HCT116 (cell line): ENCODE measurements around the gene SLC12A7. TPM values are rescaled to one million over a fixed set of nuclear protein-coding genes. Genes with fewer than 3 reads are reported as not detected.

ENCODE experiments used
- ATAC-seq: fragments of 200-7000 bp; cut with Tn5 transposase; 2 replicates; pipeline ENCODE4 v1.9.1; 2020; ENCODE audit warnings: mild to moderate bottlenecking, moderate library complexity
- BruUV-seq: library from RNA; stranded (reverse); fragments of 400-500 nt; replicated peaks from 2 replicates; lab custom pipeline; 2021; lab: Mats Ljungman, UMichigan
- CTCF ChIA-PET: fragments of 300-600 bp; sonication (Branson Sonifier 250); formaldehyde crosslinking; loops from one replicate; lab custom pipeline; 2021; ENCODE audit warnings: antibody characterized with exemption; lab: Charles Lee
- POLR2A ChIA-PET: fragments of 300-600, 350-600 bp; sonication (Branson Sonifier 250); formaldehyde crosslinking; loops from one replicate; lab custom pipeline; 2021; ENCODE audit warnings: antibody characterized with exemption; lab: Charles Lee
- RAD21 ChIA-PET, 2 experiments: fragments of 300-600 bp; sonication (Branson Sonifier 250); formaldehyde crosslinking; loops; one replicate each; lab custom pipeline; 2023; ENCODE audit warnings: low total read pairs in 2 of 2; ENCODE audit not compliant: uncharacterized antibody in 2 of 2, unreplicated experiment in 2 of 2, low non-redundant PET in 1 of 2; lab: Charles Lee
- DNase-seq: peaks from one replicate; pipeline ENCODE4 v3.0.0-alpha.2; 2010; ENCODE audit warnings: low read depth, low spot score
- H2AFZ ChIP-seq: fragments of 200-600 bp; shearing (Covaris generic), sonication (generic); 2 replicates; pipeline ENCODE4 v1.6.1; 2017; ENCODE audit warnings: low read depth, mixed run types, mixed read lengths, antibody characterized with exemption, low read length; ENCODE audit not compliant: poor library complexity, severe bottlenecking
- H3K27ac ChIP-seq: 2 replicates; pipeline ENCODE4 v1.5.1; 2012; ENCODE audit warnings: low read depth, low read length
- H3K27me3 ChIP-seq: fragments of 200-600 bp; sonication (generic); 2 replicates; pipeline ENCODE4 v1.6.1; 2016; ENCODE audit warnings: mixed run types, low read length, mixed read lengths; ENCODE audit not compliant: insufficient read depth
- H3K36me3 ChIP-seq, 2 experiments: fragments of 200-500 bp in 1 of 2; fragments of 200-600 bp in 1 of 2; sonication (Bioruptor generic) in 1 of 2; sonication (generic) in 1 of 2; 2 replicates each; pipeline versions ENCODE4 v1.5.1 to v1.6.1; 2014 to 2016; ENCODE audit warnings: low read length in 2 of 2, inconsistent platforms in 1 of 2, mixed read lengths in 1 of 2, mixed run types in 1 of 2; ENCODE audit not compliant: insufficient read depth in 2 of 2, control insufficient read depth in 1 of 2
- H3K4me1 ChIP-seq, 2 experiments: fragments of 200-600 bp in 1 of 2; sonication (generic) in 1 of 2; 2 replicates each; pipeline versions ENCODE4 v1.5.1 to v1.6.1; 2012 to 2017; ENCODE audit warnings: low read length in 2 of 2, inconsistent platforms in 1 of 2, mild to moderate bottlenecking in 1 of 2, mixed read lengths in 1 of 2, mixed run types in 1 of 2, moderate library complexity in 1 of 2; ENCODE audit not compliant: insufficient read depth in 2 of 2, control insufficient read depth in 1 of 2
- H3K4me2 ChIP-seq: fragments of 200-600 bp; sonication (generic); 2 replicates; pipeline ENCODE4 v1.6.1; 2017; ENCODE audit warnings: mixed run types, low read length, mixed read lengths
- H3K4me3 ChIP-seq, 2 experiments: fragments of 200-600 bp in 1 of 2; sonication (generic) in 1 of 2; replicated peaks in 1 of 2; 2 replicates each; pipeline ENCODE4 v1.5.1; 2011 to 2016; ENCODE audit warnings: low read length in 2 of 2, control low read depth in 1 of 2, low read depth in 1 of 2, mild to moderate bottlenecking in 1 of 2, mixed read lengths in 1 of 2, mixed run types in 1 of 2
- H3K79me2 ChIP-seq: fragments of 200-600 bp; sonication (generic); 2 replicates; pipeline ENCODE4 v1.6.1; 2017; ENCODE audit warnings: mild to moderate bottlenecking, mixed run types, low read length, moderate library complexity, mixed read lengths; ENCODE audit not compliant: insufficient read depth
- H3K9ac ChIP-seq: fragments of 200-600 bp; sonication (generic); 2 replicates; pipeline ENCODE4 v1.6.1; 2016; ENCODE audit warnings: low read length, mixed read lengths
- H3K9me2 ChIP-seq: fragments of 200-600 bp; sonication (generic), shearing (Covaris generic); 2 replicates; pipeline ENCODE4 v1.6.1; 2017; ENCODE audit warnings: mixed run types, mild to moderate bottlenecking, moderate library complexity; ENCODE audit not compliant: insufficient read depth
- H3K9me3 ChIP-seq, 2 experiments: fragments of 200-500 bp in 1 of 2; fragments of 200-600 bp in 1 of 2; sonication (Bioruptor generic) in 1 of 2; sonication (generic) in 1 of 2; 2 replicates each; pipeline ENCODE4 v1.6.1; 2014 to 2017; ENCODE audit warnings: low read length in 2 of 2, mixed read lengths in 2 of 2, inconsistent platforms in 1 of 2, low read depth in 1 of 2, mild to moderate bottlenecking in 1 of 2, mixed run types in 1 of 2, moderate library complexity in 1 of 2; ENCODE audit not compliant: control insufficient read depth in 1 of 2, insufficient read depth in 1 of 2
- H4K20me1 ChIP-seq: fragments of 200-600 bp; sonication (generic), shearing (Covaris generic); 2 replicates; pipeline ENCODE4 v1.6.1; 2017; ENCODE audit warnings: mixed run types, mild to moderate bottlenecking, moderate library complexity; ENCODE audit not compliant: insufficient read depth
- CTCF ChIP-seq, 3 experiments: fragments of 200-600 bp in 1 of 3; sonication (generic) in 1 of 3; IDR thresholded peaks in 2 of 3; conservative IDR thresholded peaks in 1 of 3; 2 replicates each; pipeline ENCODE4 v1.5.1; 2012 to 2017; ENCODE audit warnings: low read depth in 2 of 3, low read length in 2 of 3, antibody characterized with exemption in 1 of 3, borderline replicate concordance in 1 of 3, control low read depth in 1 of 3, mild to moderate bottlenecking in 1 of 3, mixed read lengths in 1 of 3, mixed run types in 1 of 3, moderate library complexity in 1 of 3; ENCODE audit not compliant: insufficient read depth in 1 of 3
- ELF1 ChIP-seq: IDR thresholded peaks from 2 replicates; pipeline ENCODE4 v1.6.1; 2012; ENCODE audit warnings: low read depth, borderline replicate concordance
- EZH2phosphoT487 ChIP-seq: fragments of 200-600 bp; IDR thresholded peaks from 2 replicates; pipeline ENCODE4 v1.6.1; 2018; ENCODE audit warnings: antibody characterized with exemption, borderline replicate concordance
- POLR2AphosphoS5 ChIP-seq: IDR thresholded peaks from 2 replicates; pipeline ENCODE4 v1.6.1; 2011; ENCODE audit warnings: mild to moderate bottlenecking, low read depth, low read length, moderate library complexity
- RAD21 ChIP-seq: IDR thresholded peaks from 2 replicates; pipeline ENCODE4 v1.6.1; 2012; ENCODE audit warnings: low read depth, mild to moderate bottlenecking
- SIN3A ChIP-seq: IDR thresholded peaks from 2 replicates; pipeline ENCODE4 v1.6.1; 2012; ENCODE audit warnings: low read depth
- ZBTB33 ChIP-seq: IDR thresholded peaks from 2 replicates; pipeline ENCODE4 v1.6.1; 2011; ENCODE audit warnings: mild to moderate bottlenecking, low read length, moderate library complexity; ENCODE audit not compliant: insufficient replicate concordance; ENCODE audit errors: extremely low read depth
- ZFX ChIP-seq: fragments of 450-650 bp; IDR thresholded peaks from 2 replicates; pipeline ENCODE4 v1.6.1; 2017
- ZNF274 ChIP-seq: fragments of 200-500 bp; sonication (Bioruptor generic); IDR thresholded peaks from 2 replicates; pipeline ENCODE4 v1.6.1; 2014; ENCODE audit warnings: mild to moderate bottlenecking, low read depth, low read length, inconsistent platforms
- intact Hi-C: fragments of 100-400 bp; cut with micrococcal nuclease; formaldehyde crosslinking; loops from 2 replicates; pipeline ENCODE4 v1.10.0; 2022
- total RNA-seq: library from RNA; stranded (reverse); gene quantifications from one replicate; pipeline ENCODE4 v1.2.1, GENCODE V29; 2021; ENCODE audit not compliant: unreplicated experiment
- TF ChIP-seq, protein P1 (sequence below): IDR thresholded peaks from 2 replicates; pipeline ENCODE4 v1.6.1; 2012; ENCODE audit warnings: low read depth

Gene SLC12A7
- total RNA-seq, 1 experiment from 2014 or later: 29.6 TPM

- ChIA-PET POLR2A (no interaction called here), RAD21 (no interaction called here), CTCF (interaction anchor here (1.6 kb wide), 1 partner anchor 203 kb away, joined by 5 read pairs; no protein-coding TSS in a partner anchor)
- BruUV-seq: no TSS peak
- Histone ChIP-seq H2AFZ (no peak overlapping the region), H3K4me1 (peaks cover 0 to 3% of the 10 kb centered on the region in 2 experiments; a peak in 1 of 4 replicates), H3K79me2 (no peaks in the 10 kb centered on the region), H4K20me1 (no peaks in the 10 kb centered on the region), H3K9me2 (no peaks in the 10 kb centered on the region), H3K27ac (no peak overlapping the region), H3K4me3 (no peak overlapping the region), H3K9me3 (no peaks in the 10 kb centered on the region), H3K4me2 (no peak overlapping the region), H3K27me3 (no peaks in the 10 kb centered on the region), H3K36me3 (no peaks in the 10 kb centered on the region), H3K9ac (no peak overlapping the region)
- intact Hi-C loops: no loop called here
- no peak for DNase-seq
- TF ChIP-seq ELF1 (no peak), ZNF274 (no peak), RAD21 (no peak)
- peak; percentile 44 for ATAC-seq
Observed at GRCh38 chr5:1137567-1138444, 25.9 kb upstream of the SLC12A7 start.

DNA sequence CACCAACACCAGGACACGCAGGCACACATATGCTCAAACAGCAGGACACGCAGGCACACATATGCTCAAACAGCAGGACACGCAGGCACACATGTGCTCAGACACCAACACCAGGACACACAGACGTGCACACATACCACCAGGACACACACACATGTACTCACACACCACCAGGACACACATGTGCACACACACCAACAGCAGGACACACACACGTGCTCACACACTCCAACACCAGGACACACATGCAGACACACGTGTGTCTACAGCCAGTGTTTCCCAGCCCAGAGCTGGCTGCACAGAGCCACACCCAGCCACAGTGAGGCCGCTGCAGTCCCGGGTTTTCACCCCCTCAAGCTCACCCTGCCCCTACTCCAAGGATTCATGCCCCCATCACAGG lies 25.0 kb upstream of the SLC12A7 start:
- Histone ChIP-seq H3K4me1 (peaks cover 0 to 3% of the 10 kb centered on the region in 2 experiments; a peak in 1 of 4 replicates), H3K9me3 (no peaks in the 10 kb centered on the region), H3K9me2 (no peaks in the 10 kb centered on the region), H3K36me3 (no peaks in the 10 kb centered on the region), H3K4me3 (no peak overlapping the region), H3K4me2 (no peak overlapping the region), H4K20me1 (no peaks in the 10 kb centered on the region), H3K27me3 (no peaks in the 10 kb centered on the region), H3K79me2 (no peaks in the 10 kb centered on the region), H3K27ac (no peak overlapping the region), H2AFZ (no peak overlapping the region), H3K9ac (no peak overlapping the region)
- ChIA-PET CTCF (no interaction called here), POLR2A (no interaction called here), RAD21 (no interaction called here)
- intact Hi-C loops: no loop called here
- no peak for DNase-seq
- BruUV-seq: no TSS peak
- ATAC-seq: no peak
- no peak for TF ChIP-seq EZH2phosphoT487
- TF ChIP-seq POLR2AphosphoS5: no peak
- TF ChIP-seq, protein P1, sequence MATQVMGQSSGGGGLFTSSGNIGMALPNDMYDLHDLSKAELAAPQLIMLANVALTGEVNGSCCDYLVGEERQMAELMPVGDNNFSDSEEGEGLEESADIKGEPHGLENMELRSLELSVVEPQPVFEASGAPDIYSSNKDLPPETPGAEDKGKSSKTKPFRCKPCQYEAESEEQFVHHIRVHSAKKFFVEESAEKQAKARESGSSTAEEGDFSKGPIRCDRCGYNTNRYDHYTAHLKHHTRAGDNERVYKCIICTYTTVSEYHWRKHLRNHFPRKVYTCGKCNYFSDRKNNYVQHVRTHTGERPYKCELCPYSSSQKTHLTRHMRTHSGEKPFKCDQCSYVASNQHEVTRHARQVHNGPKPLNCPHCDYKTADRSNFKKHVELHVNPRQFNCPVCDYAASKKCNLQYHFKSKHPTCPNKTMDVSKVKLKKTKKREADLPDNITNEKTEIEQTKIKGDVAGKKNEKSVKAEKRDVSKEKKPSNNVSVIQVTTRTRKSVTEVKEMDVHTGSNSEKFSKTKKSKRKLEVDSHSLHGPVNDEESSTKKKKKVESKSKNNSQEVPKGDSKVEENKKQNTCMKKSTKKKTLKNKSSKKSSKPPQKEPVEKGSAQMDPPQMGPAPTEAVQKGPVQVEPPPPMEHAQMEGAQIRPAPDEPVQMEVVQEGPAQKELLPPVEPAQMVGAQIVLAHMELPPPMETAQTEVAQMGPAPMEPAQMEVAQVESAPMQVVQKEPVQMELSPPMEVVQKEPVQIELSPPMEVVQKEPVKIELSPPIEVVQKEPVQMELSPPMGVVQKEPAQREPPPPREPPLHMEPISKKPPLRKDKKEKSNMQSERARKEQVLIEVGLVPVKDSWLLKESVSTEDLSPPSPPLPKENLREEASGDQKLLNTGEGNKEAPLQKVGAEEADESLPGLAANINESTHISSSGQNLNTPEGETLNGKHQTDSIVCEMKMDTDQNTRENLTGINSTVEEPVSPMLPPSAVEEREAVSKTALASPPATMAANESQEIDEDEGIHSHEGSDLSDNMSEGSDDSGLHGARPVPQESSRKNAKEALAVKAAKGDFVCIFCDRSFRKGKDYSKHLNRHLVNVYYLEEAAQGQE: no peak
- TF ChIP-seq ZBTB33: no peak
- no peak for TF ChIP-seq ZFX
- TF ChIP-seq ELF1: no peak
- no peak for TF ChIP-seq SIN3A
- no peak for TF ChIP-seq CTCF (IDR thresholded peaks at IDR 0.05 in 2 of 3, conservative IDR thresholded peaks at IDR 0.05 in 1 of 3; ENCODE audit: borderline replicate concordance in 1 of 3, insufficient read depth in 1 of 3, low read depth in 2 of 3, low read length in 2 of 3)
